GM18870 (cell line): ENCODE measurements around the gene MICU1.
"Not testable (repeated sequence)": the region's sequence is repeated elsewhere in the genome, so short reads cannot be mapped to it uniquely, and the experiment has no call there.

Experiments
- ATAC-seq: cut with Tn5 transposase; IDR thresholded peaks from one replicate; pipeline ENCODE4 v1.9.1; 2021; ENCODE audit warnings: moderate library complexity; ENCODE audit not compliant: unreplicated experiment

MICU1 gene

DNA sequence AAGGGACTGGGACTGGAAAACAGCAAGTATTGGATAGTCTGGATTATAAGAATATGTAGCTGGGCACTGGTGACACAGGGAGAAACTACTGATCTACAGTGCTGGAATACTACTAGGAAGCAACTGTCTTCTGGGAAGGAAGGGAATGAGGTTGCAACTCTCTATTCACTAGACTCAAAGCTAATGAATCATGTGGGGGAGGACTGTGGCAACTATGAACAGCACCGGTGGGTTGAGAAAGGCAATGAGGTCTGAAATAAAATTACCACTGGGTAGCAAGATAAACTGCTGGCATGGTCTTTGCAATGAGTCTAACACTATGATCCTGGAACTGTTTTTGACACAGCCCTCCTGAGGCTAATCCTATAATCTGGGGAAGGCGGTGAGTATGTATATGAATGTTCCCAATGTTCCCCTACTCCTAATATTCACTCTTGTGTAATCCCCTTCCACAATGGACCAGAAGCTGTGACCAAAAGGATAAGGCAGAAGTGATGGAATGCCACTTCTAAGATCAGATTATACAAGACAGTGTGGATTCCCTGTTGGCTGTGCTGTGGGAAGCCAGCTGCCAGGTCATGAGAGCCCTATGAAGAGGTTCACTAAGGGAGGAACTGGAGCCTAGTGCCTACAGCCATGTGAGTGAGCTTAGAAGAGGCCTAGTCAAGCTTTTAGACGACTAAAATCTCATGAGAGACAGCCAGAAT, 169.8 kb downstream of the MICU1 start:
- ATAC-seq = no peak

DNA sequence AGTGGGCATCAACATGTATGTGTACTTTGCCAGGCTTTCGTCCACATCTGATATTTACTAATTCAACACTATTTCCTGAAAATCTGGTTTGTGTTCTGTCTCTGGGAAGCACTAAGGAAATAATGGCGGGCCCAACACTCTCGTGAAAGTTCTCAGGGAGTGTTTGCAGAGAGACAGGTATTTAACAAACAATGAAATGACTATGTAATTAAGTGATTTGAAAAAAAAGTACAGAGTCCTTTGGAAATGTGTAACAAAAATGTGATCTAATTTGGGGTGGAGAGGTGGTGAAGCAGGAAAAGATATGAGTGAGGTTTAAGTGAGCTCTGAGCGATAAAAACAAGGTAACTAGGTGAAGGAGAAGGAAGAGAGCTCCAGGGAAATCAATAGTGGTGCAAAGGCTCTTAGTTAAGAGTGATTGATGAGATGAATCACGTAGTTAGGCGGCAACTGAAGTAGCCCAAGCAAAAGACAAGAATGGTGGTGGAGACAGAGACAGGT, 175.9 kb downstream of the MICU1 start:
- ATAC-seq = no peak

DNA sequence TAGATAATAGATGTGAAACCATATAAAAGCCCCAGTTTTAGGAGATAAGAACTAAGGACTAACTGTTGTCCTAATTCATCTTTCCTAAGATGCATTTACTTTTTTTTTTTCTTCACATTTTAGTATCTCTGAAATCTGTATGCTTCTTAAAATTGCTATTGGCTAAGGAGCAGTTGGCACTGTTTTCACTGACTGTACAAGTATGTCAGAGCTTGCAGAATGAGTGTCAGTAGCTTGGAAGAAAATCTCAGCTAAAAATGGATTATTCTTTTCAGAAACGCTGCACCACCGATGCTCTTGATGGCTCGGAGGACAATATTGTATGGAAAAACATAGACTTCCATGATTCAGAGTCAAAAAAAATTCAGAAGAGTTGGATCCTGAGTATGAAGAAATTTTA, 180.0 kb downstream of the MICU1 start:
- ATAC-seq = no peak

DNA sequence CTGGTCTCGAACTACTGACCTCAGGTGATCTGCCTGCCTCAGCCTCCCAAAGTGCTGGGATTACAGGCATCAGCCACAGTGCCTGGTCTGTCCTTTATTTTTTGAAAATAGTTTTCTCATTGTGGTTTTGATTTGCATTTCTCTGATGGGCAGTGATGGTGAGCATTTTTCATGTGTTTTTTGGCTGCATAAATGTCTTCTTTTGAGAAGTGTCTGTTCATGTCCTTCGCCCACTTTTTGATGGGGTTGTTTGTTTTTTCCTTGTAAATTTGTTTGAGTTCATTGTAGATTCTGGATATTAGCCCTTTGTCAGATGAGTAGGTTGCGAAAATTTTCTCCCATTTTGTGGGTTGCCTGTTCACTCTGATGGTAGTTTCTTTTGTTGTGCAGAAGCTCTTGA, 182.9 kb downstream of the MICU1 start:
- not testable (repeated sequence) for ATAC-seq

DNA sequence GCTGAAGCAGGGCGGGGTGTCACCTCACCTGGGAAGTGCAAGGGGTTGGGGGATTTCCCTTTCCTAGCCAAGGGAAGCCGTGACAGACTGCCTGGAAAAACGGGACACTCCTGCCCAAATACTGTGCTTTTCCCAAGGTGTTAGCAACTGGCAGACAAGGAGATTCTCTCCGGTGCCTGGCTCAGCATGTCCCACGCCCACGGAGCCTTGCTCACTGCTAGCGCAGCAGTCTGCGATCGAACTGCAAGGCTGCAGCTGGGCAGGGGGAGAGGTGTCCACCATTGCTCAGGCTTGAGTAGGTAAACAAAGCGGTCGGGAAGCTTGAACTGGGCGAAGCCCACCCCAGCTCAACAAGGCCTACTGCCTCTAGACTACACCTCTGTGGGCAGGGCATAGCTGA, 190.3 kb downstream of the MICU1 start:
- no peak for ATAC-seq

DNA sequence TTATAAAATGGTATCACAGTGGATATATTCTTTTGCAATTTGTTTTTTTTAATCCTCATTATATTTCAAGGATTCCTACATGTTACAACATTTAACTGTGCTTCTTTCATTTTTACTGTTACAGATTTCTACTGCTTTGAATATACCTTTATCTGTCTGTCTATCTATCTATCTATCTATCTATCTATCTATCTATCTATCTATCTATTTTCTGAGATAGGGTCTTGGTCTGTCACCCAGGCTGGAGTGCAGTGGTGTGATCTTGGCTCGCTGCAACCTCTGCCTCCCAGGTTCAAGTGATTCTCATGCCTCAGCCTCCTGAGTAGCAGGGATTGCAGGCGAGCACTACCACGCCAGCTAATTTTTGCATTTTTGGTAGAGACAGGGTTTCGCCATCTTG, 194.9 kb downstream of the MICU1 start:
- not testable (repeated sequence) for ATAC-seq

DNA sequence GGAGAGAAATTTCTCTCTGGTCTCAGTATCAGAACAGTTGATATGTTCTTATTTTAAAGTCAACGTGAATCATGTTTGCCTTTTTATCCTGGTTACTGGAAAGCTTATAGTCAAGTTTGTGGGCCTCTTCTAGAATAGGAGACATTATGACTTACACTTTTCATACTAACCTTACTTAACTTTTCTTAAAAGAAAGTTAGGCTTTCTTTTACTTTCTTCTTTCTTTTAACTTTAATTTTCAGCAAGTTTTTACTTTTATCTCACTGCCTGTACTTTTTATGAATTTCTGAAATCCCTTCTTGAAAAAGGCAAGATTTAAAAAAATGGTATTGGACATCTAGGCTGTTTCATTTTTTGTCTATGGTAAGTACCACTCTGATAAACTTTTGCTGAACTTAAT, 195.9 kb downstream of the MICU1 start:
- no peak for ATAC-seq

DNA sequence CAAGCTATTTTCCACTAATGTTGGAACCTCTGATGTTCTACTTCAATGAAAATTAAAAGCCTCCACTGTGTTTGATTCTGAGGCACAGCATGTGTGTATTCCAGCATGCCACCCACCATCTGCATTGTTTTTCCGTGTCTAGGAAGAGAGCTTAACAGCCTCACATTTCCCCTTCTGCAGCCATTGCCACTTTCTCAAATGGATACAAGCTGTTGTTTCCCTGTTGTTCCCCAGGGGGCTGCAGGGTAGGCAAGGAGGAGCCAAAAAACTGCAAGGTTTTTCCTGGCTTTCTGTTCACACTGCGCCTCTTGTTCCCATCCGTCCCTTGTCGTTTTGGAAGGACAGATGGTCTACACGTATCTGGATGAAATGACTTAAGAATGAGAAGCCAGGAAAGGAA, 198.9 kb downstream of the MICU1 start:
- no peak for ATAC-seq

DNA sequence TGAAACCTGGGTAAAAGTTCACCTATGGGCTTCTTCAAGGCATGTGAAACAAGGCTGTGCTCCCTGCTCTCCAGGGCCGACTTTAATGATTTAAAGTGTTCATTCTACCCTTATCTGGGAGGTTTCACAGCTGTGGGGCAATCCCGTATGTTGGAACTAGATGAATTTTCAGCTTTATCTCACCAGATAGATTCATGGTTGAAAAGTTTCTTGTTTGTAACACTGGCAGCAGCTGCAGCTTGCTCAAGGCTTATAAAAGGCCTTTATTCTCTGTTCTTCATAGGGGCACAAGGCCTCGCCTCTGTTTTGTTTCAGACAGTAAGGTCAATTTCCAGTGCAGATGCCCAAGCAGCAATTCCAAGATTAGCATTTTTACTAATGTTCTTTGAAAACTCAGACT, 200.7 kb downstream of the MICU1 start:
- ATAC-seq = no peak

DNA sequence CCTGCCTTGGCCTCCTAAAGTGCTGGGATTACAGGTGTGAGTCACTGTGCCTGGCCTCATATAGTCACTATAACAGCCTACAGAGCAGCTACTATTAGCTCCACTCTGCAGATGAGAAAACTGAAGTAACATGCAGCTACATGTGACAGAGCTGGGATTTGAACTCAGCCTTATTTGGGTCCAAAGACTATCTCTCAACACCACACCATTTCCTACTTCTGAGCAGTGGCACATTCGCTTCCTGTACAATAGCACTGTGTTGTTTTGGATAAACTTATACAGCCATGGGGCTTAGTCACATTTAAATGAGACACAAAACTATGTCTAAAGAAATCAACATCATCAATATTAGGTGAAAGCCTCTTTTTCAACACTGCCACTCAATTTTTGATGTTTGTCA, 201.3 kb downstream of the MICU1 start:
- no peak for ATAC-seq

DNA sequence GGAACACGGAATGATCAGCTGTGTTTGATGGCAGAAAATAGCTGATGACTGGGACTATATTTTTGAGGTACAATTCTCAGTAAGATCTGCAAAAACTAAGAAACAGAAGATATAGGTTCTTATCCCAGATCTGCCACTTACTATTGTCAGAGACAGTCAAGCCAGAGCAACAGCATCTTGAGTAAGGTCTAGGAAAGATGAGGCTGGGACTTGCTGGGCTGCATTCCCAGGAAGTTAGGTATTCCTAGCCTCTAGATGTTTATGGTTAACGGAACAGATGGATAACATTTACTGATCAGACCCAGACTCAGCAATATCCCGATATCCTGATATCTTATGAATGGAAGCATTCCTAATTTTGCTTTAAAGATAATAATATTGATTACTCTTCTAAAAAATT, 202.5 kb downstream of the MICU1 start:
- no peak for ATAC-seq

DNA sequence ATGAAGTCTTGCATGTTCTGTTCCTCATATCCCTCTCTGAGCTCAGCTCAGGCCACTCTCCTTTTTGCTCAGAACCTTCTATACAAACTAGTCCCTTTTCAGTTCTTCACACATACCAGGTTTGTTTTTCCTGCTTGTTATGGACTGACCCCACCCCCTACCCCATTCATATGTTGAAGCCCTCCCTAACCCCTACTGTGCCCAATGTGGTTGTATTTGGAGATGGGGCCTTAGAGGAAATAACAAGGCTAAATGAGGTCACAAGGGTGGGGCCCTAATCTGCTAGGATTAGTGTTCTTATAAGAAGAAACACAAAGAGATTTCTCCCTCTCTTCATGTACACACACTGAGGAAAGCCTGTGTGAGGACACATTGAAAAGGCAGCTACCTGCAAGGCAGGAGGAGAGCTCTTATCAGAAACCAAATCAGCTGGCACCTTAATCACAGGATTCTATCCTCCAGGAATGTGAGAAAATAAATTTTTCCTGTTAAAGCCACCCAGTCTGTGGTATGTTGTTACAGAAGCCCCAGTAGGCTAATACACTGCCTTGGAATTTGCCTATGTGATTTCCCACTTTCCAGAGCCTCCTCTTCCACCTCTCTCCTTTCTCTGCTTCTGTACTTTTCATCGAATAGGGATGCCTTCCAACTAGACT, 203.9 kb downstream of the MICU1 start:
- ATAC-seq = no peak

DNA sequence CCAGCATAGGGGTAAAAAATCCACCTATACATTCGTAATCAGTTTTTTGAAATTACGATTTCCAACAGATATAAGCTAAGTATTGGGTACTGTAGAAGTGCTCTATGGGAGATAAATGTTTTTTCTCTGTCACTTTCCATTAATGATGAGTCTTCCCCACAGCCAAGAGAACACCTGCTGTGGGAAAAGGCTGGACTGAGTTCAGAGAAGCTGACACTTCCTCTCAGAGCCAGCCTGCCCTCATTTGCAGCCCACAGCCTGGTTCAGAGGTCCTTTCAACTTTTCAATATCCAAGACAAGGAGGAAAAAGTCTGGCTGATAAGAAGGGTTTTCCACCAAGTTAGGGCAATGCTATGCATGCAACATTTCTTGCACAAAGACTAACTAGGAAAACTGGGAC, 206.6 kb downstream of the MICU1 start:
- no peak for ATAC-seq

DNA sequence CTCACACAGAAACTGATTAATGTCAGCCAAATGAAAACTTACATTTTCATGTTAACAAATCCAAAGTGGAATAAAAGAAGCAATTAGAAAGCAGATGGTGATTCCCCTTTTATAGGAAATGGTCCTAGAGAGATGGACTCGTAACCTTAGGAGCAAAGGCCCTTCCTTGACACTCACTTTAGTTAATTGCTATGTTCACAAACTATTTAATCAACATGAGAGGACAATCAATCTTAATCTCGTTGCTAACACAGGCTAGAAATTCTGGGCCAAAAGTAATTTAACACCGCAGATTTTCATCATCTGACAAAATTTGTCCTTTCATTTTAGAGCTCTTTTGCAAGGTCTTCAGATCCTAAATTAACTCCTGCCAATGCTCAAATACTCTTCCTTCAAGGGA, 207.2 kb downstream of the MICU1 start:
- no peak for ATAC-seq

DNA sequence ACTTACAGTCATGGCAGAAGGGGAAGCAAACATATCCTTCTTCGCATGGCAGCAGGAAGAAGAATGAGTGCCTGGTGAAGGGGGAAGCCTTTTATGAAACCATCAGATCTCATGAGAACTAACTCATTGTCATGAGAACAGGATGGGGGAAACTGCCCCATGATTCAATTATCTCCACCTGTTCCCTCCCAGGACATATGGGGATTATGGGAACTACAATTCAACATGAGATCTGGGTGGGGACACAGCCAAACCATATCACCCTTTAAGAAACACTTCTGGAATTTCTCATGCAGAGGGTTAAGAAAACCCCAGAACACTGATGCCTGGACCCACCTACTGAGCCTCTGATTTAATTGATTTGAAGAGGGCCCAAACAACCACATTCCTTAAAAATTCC, 207.9 kb downstream of the MICU1 start:
- ATAC-seq = no peak

DNA sequence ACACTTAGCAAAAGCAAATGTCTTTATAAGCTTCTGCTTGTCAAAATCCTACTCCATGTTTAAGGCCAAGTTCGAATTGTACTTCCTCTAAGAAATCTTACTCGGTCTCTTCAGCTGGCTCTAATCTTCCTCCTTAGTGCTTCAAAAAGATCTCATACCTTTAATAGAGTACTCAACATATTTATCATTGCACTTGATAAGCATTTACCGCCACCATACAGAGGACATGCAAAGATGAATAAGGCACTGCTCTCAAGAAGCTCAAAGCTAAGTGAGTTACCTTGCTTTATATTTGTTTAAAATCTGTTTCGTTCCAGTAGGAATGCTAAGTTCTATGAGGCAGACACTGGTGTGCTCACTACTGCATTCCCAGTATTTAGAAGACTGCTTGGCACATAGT, 209.2 kb downstream of the MICU1 start:
- ATAC-seq = no peak

DNA sequence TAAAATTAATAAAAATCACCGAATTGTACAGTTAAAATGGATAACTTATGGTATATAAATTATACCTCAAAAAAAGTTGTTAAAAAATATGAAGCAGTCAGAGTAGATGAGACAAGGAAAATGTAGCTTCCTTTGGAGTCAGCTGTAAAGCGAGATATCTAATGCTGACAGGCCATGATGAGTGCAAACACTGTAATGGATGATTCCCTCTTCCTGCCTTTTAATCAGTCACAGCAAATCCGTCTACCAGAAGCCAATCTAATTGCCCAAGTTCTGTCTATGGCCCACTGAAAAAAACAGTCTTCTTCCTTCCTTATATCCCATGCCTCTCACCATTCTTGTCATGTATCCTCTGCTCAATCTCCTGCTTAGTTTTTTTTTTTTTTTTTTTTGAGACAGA, 211.2 kb downstream of the MICU1 start:
- no peak for ATAC-seq

DNA sequence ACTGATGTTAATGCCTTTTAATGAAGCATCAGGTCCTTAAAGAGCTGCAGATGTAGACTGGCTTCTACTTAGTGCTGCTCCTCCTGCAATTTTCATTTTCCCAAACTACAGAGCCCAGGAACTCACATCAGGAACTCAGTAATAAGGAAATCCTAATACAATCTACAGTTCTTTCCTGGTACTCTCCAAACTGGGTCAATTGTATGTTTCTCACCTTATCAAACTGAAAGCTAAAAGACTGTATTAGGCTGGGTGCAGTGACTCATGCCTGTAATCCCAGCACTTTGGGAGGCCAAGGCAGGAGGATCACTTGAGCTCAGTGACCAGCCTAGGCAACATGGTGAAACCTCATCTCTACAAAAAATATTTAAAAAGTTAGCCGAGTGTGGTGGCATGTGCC, 216.7 kb downstream of the MICU1 start:
- ATAC-seq = no peak

DNA sequence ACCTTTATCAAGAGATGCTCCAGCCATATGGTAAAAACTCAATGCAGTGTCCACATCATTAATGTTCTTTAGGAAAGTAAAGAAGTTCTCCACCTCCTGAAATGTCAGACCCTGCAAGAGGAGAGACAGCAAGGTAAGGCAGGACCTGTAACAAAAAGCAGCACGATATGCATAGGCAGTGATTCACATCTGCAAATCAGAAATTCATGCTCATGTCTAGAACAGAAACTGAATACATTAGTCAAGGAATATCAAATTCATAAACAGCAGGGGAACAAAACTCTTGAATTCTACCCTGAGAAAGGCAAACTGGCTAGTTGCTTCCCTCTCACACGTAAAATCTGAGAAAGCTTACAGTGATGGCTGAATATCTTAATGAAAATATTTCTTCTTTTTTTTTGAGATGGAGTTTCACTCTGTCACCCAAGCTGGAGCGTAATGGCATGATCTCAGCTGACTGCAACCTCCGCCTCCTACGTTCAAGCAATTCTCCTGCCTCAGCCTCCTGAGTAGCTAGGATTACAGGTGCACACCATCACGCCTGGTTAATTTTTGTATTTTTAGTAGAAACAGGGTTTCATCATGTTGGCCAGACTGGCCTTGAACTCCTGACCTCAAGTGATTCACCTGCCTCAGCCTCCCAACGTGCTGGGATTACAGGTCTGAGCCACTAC, 217.8 kb downstream of the MICU1 start:
- ATAC-seq = no peak

DNA sequence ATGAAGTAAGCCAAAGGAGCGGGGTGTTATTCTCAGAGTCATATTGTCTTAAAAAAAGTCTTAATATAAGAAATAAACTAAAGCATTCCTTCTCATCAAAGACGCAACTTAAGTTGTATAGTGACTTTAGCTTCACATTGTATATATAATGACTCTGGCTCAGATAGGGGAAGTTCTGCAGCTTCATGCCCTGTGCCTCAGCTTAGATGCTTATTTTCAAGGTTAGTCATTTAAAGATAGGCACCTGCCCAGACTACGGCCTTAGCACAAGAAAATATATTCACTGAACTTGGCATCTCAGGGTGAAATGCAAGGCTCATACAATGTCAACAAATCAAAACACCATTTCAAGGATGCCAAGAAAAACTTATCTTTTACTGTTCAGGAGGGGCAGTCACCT, 218.4 kb downstream of the MICU1 start:
- no peak for ATAC-seq

DNA sequence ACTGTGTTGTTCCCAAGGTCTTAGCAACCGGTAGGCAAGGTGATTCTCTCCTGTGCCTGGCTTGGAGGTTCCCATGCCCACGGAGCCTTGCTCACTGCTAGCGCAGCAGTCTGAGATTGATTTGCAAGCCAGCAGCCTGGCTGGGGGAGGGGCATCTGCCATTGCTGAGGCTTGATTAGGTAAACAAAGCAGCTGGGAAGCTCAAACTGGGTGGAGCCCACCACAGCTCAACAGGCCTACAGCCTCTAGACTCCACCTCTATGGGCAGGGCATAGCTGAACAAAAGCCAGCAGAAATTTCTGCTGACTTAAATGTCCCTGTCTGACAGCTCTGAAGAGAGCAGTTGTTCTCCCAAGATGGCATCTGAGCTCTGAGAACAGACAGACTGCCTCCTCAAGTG, 230.3 kb downstream of the MICU1 start:
- not testable (repeated sequence) for ATAC-seq

DNA sequence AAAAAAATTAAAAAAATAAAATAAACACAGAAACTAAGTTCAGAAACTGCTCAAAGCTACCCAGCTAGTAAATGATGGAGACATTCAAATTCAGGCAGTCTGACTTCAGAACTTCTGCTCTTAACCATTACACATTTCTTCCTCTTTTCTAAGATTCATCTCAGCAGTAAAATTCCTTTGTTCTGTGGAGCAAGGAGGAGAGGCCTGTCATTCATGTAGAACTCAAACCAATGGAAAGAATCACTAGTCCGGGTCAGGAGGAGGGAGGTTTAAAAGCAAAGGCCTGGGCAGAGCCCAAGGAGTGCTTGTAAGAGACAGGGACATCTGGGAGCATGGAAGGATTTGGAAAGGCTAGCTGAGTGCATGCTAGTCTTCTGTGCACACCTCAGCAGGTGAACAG, 233.3 kb downstream of the MICU1 start:
- no peak for ATAC-seq
